Neural cell (in vitro differentiated cells): ENCODE results near the gene HDGFL2. TPM values are rescaled to one million over a fixed set of nuclear protein-coding genes. Genes with fewer than 3 reads are reported as not detected.

Experiments
- H2AFZ ChIP-seq: fragments of 200-600, 300-800 bp; sonication (generic), shearing (Covaris generic); 2 replicates; pipeline ENCODE4 v1.6.0; 2014; ENCODE audit warnings: low read depth, mild to moderate bottlenecking, antibody characterized with exemption, low read length, moderate library complexity
- H3F3A ChIP-seq: fragments of 200-600 bp; shearing (Covaris generic); 2 replicates; pipeline ENCODE4 v1.6.1; 2016; ENCODE audit warnings: mild to moderate bottlenecking, moderate library complexity, mixed read lengths, antibody characterized with exemption, low read length; ENCODE audit not compliant: insufficient read depth, poor library complexity, severe bottlenecking
- H3K27ac ChIP-seq: fragments of 200-600, 300-800 bp; sonication (generic), shearing (Covaris generic); 2 replicates; pipeline ENCODE4 v1.5.1; 2014; ENCODE audit warnings: mild to moderate bottlenecking, low read length, moderate library complexity
- H3K27me3 ChIP-seq: fragments of 300-800, 200-600 bp; sonication (generic), shearing (Covaris generic); 2 replicates; pipeline ENCODE4 v1.6.0; 2014; ENCODE audit warnings: mild to moderate bottlenecking, low read depth, low read length, moderate library complexity; ENCODE audit not compliant: insufficient read depth
- H3K36me3 ChIP-seq: fragments of 300-800, 200-600 bp; sonication (generic), shearing (Covaris generic); 2 replicates; pipeline ENCODE4 v1.5.1; 2014; ENCODE audit warnings: mild to moderate bottlenecking, antibody characterized with exemption, low read length, moderate library complexity; ENCODE audit not compliant: insufficient read depth
- H3K4me2 ChIP-seq: fragments of 300-800, 200-600 bp; sonication (generic), shearing (Covaris generic); 2 replicates; pipeline ENCODE4 v1.6.0; 2014; ENCODE audit warnings: mild to moderate bottlenecking, low read length
- H3K4me3 ChIP-seq: fragments of 300-800, 200-600 bp; sonication (generic), shearing (Covaris generic); 2 replicates; pipeline ENCODE4 v1.5.1; 2014; ENCODE audit warnings: mild to moderate bottlenecking, low read length, moderate library complexity
- H3K79me2 ChIP-seq: fragments of 200-600 bp; shearing (Covaris generic); replicated peaks from 2 replicates; pipeline ENCODE4 v1.6.0; 2014; ENCODE audit warnings: mild to moderate bottlenecking, low read length, moderate library complexity; ENCODE audit not compliant: insufficient read depth
- H3K9ac ChIP-seq: fragments of 300-800, 200-600 bp; sonication (generic), shearing (Covaris generic); 2 replicates; pipeline ENCODE4 v1.6.1; 2016; ENCODE audit warnings: mild to moderate bottlenecking, low read length, mixed read lengths
- H3K9me2 ChIP-seq: fragments of 200-600 bp; shearing (Covaris generic); 2 replicates; pipeline ENCODE4 v1.6.1; 2016; ENCODE audit warnings: mild to moderate bottlenecking, low read length, mixed read lengths; ENCODE audit not compliant: insufficient read depth
- H3K9me3 ChIP-seq: fragments of 200-600, 300-800 bp; sonication (generic), shearing (Covaris generic); 2 replicates; pipeline ENCODE4 v1.6.1; 2016; ENCODE audit warnings: mild to moderate bottlenecking, mixed run types, low read length, moderate library complexity, mixed read lengths
- H4K20me1 ChIP-seq: fragments of 200-600 bp; shearing (Covaris generic); 2 replicates; pipeline ENCODE4 v1.6.1; 2016; ENCODE audit warnings: mild to moderate bottlenecking, mixed run types; ENCODE audit not compliant: insufficient read depth
- EP300 ChIP-seq: fragments of 450-650 bp; conservative IDR thresholded peaks from 2 replicates; pipeline ENCODE4 v1.6.1; 2014; ENCODE audit warnings: antibody characterized with exemption, mild to moderate bottlenecking, moderate library complexity; ENCODE audit not compliant: poor library complexity, severe bottlenecking
- EZH2 ChIP-seq: fragments of 200-600, 300-800 bp; shearing (Covaris generic), sonication (generic); IDR thresholded peaks from 2 replicates; pipeline ENCODE4 v1.6.1; 2014; ENCODE audit warnings: antibody characterized with exemption, low read length, borderline replicate concordance, mild to moderate bottlenecking; ENCODE audit not compliant: insufficient read depth, poor library complexity, severe bottlenecking
- MXI1 ChIP-seq: fragments of 450-650 bp; conservative IDR thresholded peaks from 2 replicates; pipeline ENCODE4 v1.6.1; 2014; ENCODE audit warnings: antibody characterized with exemption, mild to moderate bottlenecking; ENCODE audit not compliant: poor library complexity, severe bottlenecking
- POLR2AphosphoS5 ChIP-seq: IDR thresholded peaks from 2 replicates; pipeline ENCODE4 v1.6.1; 2012
- RAD21 ChIP-seq: fragments of 450-650 bp; conservative IDR thresholded peaks from 2 replicates; pipeline ENCODE4 v1.6.1; 2014; ENCODE audit warnings: antibody characterized with exemption, mild to moderate bottlenecking, moderate library complexity
- SMC3 ChIP-seq: fragments of 450-650 bp; conservative IDR thresholded peaks from 2 replicates; pipeline ENCODE4 v1.6.1; 2014; ENCODE audit warnings: antibody characterized with exemption, mild to moderate bottlenecking, moderate library complexity; ENCODE audit not compliant: poor library complexity
- TAF1 ChIP-seq: IDR thresholded peaks from 2 replicates; pipeline ENCODE4 v1.6.1; 2012; ENCODE audit warnings: low read depth
- polyA plus RNA-seq: library from polyadenylated mRNA; depleted of rRNA; stranded (reverse); fragments of >200 nt; gene quantifications from 2 replicates; pipeline ENCODE4 v1.2.3, GENCODE V29; 2014
- TF ChIP-seq, protein P1 (sequence below): IDR thresholded peaks from 2 replicates; pipeline ENCODE4 v1.6.1; 2012; ENCODE audit warnings: borderline replicate concordance
- TF ChIP-seq, protein P2 (sequence below): fragments of 450-650 bp; IDR thresholded peaks from 2 replicates; pipeline ENCODE4 v1.5.1; 2014; ENCODE audit warnings: antibody characterized with exemption, mild to moderate bottlenecking, moderate library complexity; ENCODE audit not compliant: poor library complexity, severe bottlenecking

Gene HDGFL2
- polyA plus RNA-seq, 1 donor from 2014 or later = 79.7 TPM

DNA sequence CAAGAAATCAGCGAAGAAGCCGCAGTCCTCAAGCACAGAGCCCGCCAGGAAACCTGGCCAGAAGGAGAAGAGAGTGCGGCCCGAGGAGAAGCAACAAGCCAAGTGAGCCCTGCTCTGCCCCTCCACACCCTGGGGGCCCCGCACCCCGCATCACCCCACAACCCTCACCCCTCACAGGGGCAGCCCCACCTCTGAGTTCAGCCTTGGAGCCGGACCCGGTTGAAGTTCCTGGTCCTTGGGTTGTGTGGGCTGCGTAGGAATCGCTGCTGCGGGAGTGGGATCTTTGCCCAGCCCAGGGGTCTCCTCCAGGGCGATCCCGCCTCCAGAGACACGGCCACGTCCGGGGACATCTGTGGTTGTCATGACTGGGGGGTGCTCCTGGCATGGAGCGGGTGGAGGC is 24.2 kb downstream of the HDGFL2 start:
- Histone ChIP-seq H3K9ac (no peak overlapping the region), H3K4me2 (no peak overlapping the region), H3K79me2 (no peaks in the 10 kb centered on the region), H3F3A (no peaks in the 10 kb centered on the region), H3K27ac (no peak overlapping the region), H3K9me3 (no peaks in the 10 kb centered on the region), H3K36me3 (no peaks in the 10 kb centered on the region), H3K27me3 (no peaks in the 10 kb centered on the region), H3K4me3 (no peak overlapping the region), H4K20me1 (no peaks in the 10 kb centered on the region), H2AFZ (no peak overlapping the region), H3K9me2 (no peaks in the 10 kb centered on the region)
- no peak for TF ChIP-seq MXI1

DNA sequence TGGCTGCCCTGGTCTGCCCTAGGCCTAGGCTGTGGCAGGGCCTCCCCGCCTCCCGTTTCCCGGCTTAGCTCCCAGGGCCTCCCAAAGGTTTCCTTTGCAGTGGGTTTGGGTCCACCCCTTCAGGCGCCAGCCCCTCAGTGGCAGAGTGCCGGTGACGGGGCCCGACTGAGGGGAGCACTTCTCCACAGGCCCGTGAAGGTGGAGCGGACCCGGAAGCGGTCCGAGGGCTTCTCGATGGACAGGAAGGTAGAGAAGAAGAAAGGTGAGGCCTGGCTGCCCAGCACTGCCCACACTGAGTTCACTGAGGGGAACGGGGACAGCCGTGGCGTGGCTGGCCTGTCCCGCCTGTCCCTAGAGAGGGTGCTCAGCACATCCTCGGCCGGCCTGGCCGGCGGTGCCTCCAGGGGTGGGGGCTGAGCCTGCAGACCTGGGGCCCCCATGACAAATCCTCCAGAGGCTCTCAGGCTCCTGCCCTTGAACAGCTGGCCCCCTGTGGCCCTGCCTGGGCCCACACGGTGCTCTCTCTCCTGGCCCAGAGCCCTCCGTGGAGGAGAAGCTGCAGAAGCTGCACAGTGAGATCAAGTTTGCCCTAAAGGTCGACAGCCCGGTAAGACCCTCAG is 25.8 kb downstream of the HDGFL2 start:
- no peaks in the 10 kb centered on the region for H3F3A ChIP-seq
- H4K20me1 ChIP-seq = no peaks in the 10 kb centered on the region
- H3K4me3 ChIP-seq = no peak overlapping the region
- no peaks in the 10 kb centered on the region for H3K9me3 ChIP-seq
- no peaks in the 10 kb centered on the region for H3K36me3 ChIP-seq
- no peaks in the 10 kb centered on the region for H3K27me3 ChIP-seq
- no peak overlapping the region for H3K27ac ChIP-seq
- no peak overlapping the region for H2AFZ ChIP-seq
- no peak for TF ChIP-seq POLR2AphosphoS5
- TF ChIP-seq EZH2 = no peak
- no peak for TF ChIP-seq RAD21
- no peak for TF ChIP-seq SMC3
- TF ChIP-seq, protein P1, sequence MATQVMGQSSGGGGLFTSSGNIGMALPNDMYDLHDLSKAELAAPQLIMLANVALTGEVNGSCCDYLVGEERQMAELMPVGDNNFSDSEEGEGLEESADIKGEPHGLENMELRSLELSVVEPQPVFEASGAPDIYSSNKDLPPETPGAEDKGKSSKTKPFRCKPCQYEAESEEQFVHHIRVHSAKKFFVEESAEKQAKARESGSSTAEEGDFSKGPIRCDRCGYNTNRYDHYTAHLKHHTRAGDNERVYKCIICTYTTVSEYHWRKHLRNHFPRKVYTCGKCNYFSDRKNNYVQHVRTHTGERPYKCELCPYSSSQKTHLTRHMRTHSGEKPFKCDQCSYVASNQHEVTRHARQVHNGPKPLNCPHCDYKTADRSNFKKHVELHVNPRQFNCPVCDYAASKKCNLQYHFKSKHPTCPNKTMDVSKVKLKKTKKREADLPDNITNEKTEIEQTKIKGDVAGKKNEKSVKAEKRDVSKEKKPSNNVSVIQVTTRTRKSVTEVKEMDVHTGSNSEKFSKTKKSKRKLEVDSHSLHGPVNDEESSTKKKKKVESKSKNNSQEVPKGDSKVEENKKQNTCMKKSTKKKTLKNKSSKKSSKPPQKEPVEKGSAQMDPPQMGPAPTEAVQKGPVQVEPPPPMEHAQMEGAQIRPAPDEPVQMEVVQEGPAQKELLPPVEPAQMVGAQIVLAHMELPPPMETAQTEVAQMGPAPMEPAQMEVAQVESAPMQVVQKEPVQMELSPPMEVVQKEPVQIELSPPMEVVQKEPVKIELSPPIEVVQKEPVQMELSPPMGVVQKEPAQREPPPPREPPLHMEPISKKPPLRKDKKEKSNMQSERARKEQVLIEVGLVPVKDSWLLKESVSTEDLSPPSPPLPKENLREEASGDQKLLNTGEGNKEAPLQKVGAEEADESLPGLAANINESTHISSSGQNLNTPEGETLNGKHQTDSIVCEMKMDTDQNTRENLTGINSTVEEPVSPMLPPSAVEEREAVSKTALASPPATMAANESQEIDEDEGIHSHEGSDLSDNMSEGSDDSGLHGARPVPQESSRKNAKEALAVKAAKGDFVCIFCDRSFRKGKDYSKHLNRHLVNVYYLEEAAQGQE = no peak
- TF ChIP-seq, protein P2, sequence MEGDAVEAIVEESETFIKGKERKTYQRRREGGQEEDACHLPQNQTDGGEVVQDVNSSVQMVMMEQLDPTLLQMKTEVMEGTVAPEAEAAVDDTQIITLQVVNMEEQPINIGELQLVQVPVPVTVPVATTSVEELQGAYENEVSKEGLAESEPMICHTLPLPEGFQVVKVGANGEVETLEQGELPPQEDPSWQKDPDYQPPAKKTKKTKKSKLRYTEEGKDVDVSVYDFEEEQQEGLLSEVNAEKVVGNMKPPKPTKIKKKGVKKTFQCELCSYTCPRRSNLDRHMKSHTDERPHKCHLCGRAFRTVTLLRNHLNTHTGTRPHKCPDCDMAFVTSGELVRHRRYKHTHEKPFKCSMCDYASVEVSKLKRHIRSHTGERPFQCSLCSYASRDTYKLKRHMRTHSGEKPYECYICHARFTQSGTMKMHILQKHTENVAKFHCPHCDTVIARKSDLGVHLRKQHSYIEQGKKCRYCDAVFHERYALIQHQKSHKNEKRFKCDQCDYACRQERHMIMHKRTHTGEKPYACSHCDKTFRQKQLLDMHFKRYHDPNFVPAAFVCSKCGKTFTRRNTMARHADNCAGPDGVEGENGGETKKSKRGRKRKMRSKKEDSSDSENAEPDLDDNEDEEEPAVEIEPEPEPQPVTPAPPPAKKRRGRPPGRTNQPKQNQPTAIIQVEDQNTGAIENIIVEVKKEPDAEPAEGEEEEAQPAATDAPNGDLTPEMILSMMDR = no peak
- no peak for TF ChIP-seq TAF1
- TF ChIP-seq EP300 = no peak
- TF ChIP-seq MXI1 = no peak
- no peaks in the 10 kb centered on the region for H3K79me2 ChIP-seq
- no peak overlapping the region for H3K9ac ChIP-seq
- no peaks in the 10 kb centered on the region for H3K9me2 ChIP-seq
- H3K4me2 ChIP-seq = no peak overlapping the region

DNA sequence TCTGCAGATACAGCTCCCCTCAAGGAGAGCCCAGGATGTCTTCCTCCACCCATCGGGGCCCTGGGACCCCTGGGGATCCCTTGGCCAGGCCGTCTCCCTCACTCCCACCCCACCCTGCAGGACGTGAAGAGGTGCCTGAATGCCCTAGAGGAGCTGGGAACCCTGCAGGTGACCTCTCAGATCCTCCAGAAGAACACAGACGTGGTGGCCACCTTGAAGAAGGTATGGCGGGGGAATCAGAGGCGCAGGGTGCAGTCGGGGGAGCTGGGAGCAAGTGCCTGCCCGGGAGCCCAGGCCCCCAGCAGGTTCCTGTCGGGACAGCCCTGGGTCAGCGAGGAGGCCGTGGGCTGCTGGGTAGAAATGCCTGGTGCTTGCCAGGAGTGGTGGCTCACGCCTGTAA is 26.6 kb downstream of the HDGFL2 start:
- Histone ChIP-seq H3K79me2 (no peaks in the 10 kb centered on the region), H3F3A (no peaks in the 10 kb centered on the region), H3K27ac (no peak overlapping the region), H3K9me3 (no peaks in the 10 kb centered on the region), H3K9ac (no peak overlapping the region), H3K36me3 (no peaks in the 10 kb centered on the region), H3K4me3 (no peak overlapping the region), H3K27me3 (no peaks in the 10 kb centered on the region), H2AFZ (no peak overlapping the region), H3K9me2 (no peaks in the 10 kb centered on the region), H4K20me1 (no peaks in the 10 kb centered on the region), H3K4me2 (no peak overlapping the region)
- TF ChIP-seq TAF1 (no peak), EP300 (no peak), MXI1 (no peak), SMC3 (no peak), POLR2AphosphoS5 (no peak), EZH2 (no peak), RAD21 (no peak)
- TF ChIP-seq, protein P1 = no peak
- TF ChIP-seq, protein P2 = no peak
